Stomach (tissue), 9 donors: ENCODE measurements around the gene GNAS. TPM values are rescaled to one million over a fixed set of nuclear protein-coding genes. Genes with fewer than 3 reads are reported as not detected.
A peak's percentile ranks its signal among the peaks of the same experiment; 100 is the strongest.

Experiments
- DNase-seq, 2 donors: peaks; one replicate each; pipeline versions ENCODE4 v3.0.0 to v3.0.0-alpha.2; 2013 to 2019
- H3K27ac ChIP-seq, 5 donors: fragments of 200-600 bp in 4 of 5; sonication (generic) in 4 of 5; one replicate each; pipeline ENCODE4 v1.5.1; 2013 to 2019; ENCODE audit warnings: mild to moderate bottlenecking in 1 of 5, moderate library complexity in 1 of 5
- H3K27me3 ChIP-seq, 3 donors: fragments of 200-600 bp; sonication (generic); one replicate each; pipeline ENCODE4 v1.5.1; 2017 to 2019; ENCODE audit warnings: mixed run types in 1 of 3
- H3K36me3 ChIP-seq, 4 donors: fragments of 200-600 bp; sonication (generic); 1 replicate in 3 of 4; 2 replicates in 1 of 4; pipeline ENCODE4 v1.5.1; 2016 to 2019
- H3K4me1 ChIP-seq, 4 donors: fragments of 200-600 bp; sonication (generic); one replicate each; pipeline ENCODE4 v1.5.1; 2016 to 2019
- H3K4me3 ChIP-seq, 4 donors: fragments of 200-600 bp; sonication (generic) in 3 of 4; one replicate each; pipeline ENCODE4 v1.5.1; 2016 to 2019; ENCODE audit warnings: mild to moderate bottlenecking in 1 of 4
- H3K9me3 ChIP-seq, 4 donors: fragments of 200-600 bp; sonication (generic); one replicate each; pipeline ENCODE4 v1.5.1; 2016 to 2019
- EP300 ChIP-seq: sonication (generic); formaldehyde crosslinking; IDR thresholded peaks from one replicate; pipeline ENCODE4 v1.6.1; 2017; ENCODE audit warnings: antibody characterized with exemption
- POLR2A ChIP-seq, 4 donors: fragments of 450-650 bp; IDR thresholded peaks; one replicate each; pipeline ENCODE4 v1.6.1; 2016; ENCODE audit warnings: antibody characterized with exemption in 4 of 4, control low read depth in 2 of 4, mild to moderate bottlenecking in 1 of 4, moderate library complexity in 1 of 4
- POLR2AphosphoS5 ChIP-seq, 3 donors: sonication (generic); formaldehyde crosslinking; IDR thresholded peaks; one replicate each; pipeline ENCODE4 v1.6.1; 2016; ENCODE audit warnings: antibody characterized with exemption in 3 of 3
- WGBS, 5 donors: extraction: QIAGEN DNeasy Blood & Tissue Kit in 3 of 5; methylation state at CpG; one replicate each; pipeline versions ENCODE4 v1.1.5 to v1.1.7; 2013 to 2018; 5-methylcytosine and 5-hydroxymethylcytosine counted together
- intact Hi-C: fragments of 100-400 bp; cut with DNase I; formaldehyde crosslinking; loops from one replicate; pipeline ENCODE4 v1.15.1; 2023; ENCODE audit warnings: low total_unique reads
- polyA plus RNA-seq, 3 donors: library from polyadenylated mRNA; stranded (reverse); fragments of 200-250 nt; gene quantifications; one replicate each; pipeline ENCODE4 v1.2.3, GENCODE V29; 2013
- total RNA-seq, 5 donors: library from RNA; depleted of rRNA; stranded (reverse); fragments of >200 nt; gene quantifications; one replicate each; pipeline versions ENCODE4 v1.1.0 to v1.2.3, GENCODE V29; 2014 to 2016
- TF ChIP-seq, protein P1 (sequence below), 7 experiments: fragments of 450-650 bp in 4 of 7; fragments of 200-600 bp in 3 of 7; sonication (generic) in 3 of 7; IDR thresholded peaks; one replicate each; pipeline ENCODE4 v1.5.1; 2016 to 2019; ENCODE audit warnings: antibody characterized with exemption in 7 of 7, control low read depth in 2 of 7, mild to moderate bottlenecking in 1 of 7
- donor health status: healthy with polysubstance abuse.
- donor health status: Bipolar disorder and iron deficiency.
- donor health status: healthy.

Gene GNAS
- total and polyA plus RNA-seq, 8 donors = 306 to 1,010 (median 704) TPM

DNA sequence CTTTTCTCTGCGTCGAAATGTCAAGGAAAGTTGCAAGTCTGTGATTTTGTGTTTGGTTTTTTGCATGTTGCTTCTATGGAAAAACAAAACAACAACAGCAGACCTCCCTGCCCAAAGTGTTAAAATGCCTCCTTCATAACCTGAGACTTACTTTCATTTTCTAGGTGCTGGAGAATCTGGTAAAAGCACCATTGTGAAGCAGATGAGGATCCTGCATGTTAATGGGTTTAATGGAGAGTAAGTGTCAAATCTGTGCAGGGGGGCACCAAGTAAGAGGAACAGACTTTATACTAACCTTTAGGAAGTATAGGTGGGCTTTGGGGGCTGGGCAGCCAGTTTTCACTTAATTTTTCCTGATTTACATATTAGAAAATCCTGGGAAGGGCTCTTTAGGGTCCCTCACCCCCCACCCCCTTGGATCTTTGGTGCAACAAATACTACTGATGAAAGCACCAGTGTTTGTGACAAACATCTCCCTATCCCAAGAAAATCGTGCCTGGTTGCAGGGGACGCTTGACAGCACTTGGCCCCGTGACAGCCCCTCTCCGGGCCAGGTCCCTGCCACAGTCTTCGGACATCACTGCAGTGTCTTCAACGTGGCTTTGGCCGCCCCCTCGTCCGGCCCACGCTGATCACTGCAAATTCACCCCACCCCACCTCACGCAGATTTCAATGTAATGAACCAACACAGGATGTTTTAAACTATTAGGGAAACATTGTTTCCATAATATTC, 43.1 kb downstream of the GNAS start:
- peak overlapping the region in 3 of 5 donors; percentile 39 to 98 (median 56) for H3K27ac ChIP-seq
- TF ChIP-seq, protein P1, sequence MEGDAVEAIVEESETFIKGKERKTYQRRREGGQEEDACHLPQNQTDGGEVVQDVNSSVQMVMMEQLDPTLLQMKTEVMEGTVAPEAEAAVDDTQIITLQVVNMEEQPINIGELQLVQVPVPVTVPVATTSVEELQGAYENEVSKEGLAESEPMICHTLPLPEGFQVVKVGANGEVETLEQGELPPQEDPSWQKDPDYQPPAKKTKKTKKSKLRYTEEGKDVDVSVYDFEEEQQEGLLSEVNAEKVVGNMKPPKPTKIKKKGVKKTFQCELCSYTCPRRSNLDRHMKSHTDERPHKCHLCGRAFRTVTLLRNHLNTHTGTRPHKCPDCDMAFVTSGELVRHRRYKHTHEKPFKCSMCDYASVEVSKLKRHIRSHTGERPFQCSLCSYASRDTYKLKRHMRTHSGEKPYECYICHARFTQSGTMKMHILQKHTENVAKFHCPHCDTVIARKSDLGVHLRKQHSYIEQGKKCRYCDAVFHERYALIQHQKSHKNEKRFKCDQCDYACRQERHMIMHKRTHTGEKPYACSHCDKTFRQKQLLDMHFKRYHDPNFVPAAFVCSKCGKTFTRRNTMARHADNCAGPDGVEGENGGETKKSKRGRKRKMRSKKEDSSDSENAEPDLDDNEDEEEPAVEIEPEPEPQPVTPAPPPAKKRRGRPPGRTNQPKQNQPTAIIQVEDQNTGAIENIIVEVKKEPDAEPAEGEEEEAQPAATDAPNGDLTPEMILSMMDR (IDR thresholded peaks at IDR 0.05) = no peak
- TF ChIP-seq POLR2AphosphoS5 (IDR thresholded peaks at IDR 0.05) (no peak), POLR2A (IDR thresholded peaks at IDR 0.05) (no peak), EP300 (no peak)
- peak overlapping the region in 2 of 4 donors; percentile 15 to 27 for H3K4me3 ChIP-seq
- H3K36me3 ChIP-seq = peaks cover 6 to 44% (median 31%) of the 10 kb centered on the region in 4 donors
- no peak for DNase-seq
- no peaks in the 10 kb centered on the region for H3K27me3 ChIP-seq
- WGBS, 5 donors = 42 to 61% (median 56%) methylated on average over 13 of the region's 13 CpGs
- H3K4me1 ChIP-seq = peaks cover 50 to 77% (median 66%) of the 10 kb centered on the region in 4 donors
- H3K9me3 ChIP-seq = no peaks in the 10 kb centered on the region
- intact Hi-C loops = no loop called here

DNA sequence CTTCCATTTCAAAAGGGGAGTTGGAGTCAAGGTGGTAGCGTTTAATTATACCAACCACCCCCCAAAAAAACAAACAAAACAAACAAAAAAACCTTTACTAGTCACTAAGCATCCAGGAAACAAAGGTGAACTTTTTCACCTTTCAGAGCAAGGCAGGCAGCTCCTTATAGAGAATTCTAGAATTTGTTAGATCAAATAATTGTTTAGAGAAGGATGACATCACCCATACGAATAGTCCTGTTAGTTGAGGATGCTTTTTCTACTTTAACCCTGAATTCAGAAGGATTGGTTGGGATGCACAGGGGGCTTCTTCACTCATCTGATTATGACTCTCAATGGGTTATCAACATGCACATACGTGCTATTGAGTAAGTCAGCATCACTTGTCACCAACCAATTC, 44.3 kb downstream of the GNAS start:
- Histone ChIP-seq H3K9me3 (no peaks in the 10 kb centered on the region), H3K36me3 (peaks cover 6 to 53% (median 34%) of the 10 kb centered on the region in 4 donors), H3K27me3 (no peaks in the 10 kb centered on the region), H3K4me1 (peaks cover 55 to 89% (median 72%) of the 10 kb centered on the region in 4 donors), H3K27ac (peak overlapping the region in 1 of 5 donors; percentile 98), H3K4me3 (no peak overlapping the region)
- TF ChIP-seq EP300 = no peak
- no peak for TF ChIP-seq POLR2A (IDR thresholded peaks at IDR 0.05)
- no peak for TF ChIP-seq POLR2AphosphoS5 (IDR thresholded peaks at IDR 0.05)
- TF ChIP-seq, protein P1 (IDR thresholded peaks at IDR 0.05) = no peak
- WGBS, 5 donors = 44 to 53% (median 48%) methylated on average over 3 of the region's 3 CpGs
- intact Hi-C loops = no loop called here
- no peak for DNase-seq

DNA sequence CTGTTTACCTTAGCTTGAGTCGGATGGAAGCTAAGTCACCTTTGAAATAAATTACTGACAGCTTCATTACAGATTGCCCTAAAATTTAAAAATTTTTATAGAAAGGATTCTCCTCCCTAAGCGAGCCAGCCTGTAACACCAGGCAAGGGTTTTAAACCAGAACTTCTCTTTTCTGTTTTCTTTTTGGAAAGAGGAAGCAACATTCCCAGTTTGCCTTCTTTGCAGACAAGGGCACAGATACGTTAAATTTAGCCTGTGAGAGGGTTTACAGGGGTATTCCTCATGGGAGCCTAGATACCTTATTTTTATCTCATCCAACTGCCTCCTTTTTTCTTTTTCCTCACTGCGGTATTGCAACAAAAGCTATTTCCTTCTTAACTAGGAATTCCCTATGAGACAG, 45.0 kb downstream of the GNAS start:
- Histone ChIP-seq H3K4me1 (peaks cover 55 to 96% (median 77%) of the 10 kb centered on the region in 4 donors), H3K36me3 (peaks cover 6 to 53% (median 37%) of the 10 kb centered on the region in 4 donors), H3K4me3 (no peak overlapping the region), H3K27ac (peak overlapping the region in 2 of 5 donors; percentile 18 to 43), H3K27me3 (no peaks in the 10 kb centered on the region), H3K9me3 (no peaks in the 10 kb centered on the region)
- 53 to 68% (median 61%) methylated on average over 4 of the region's 4 CpGs for WGBS, 5 donors
- TF ChIP-seq, protein P1 (IDR thresholded peaks at IDR 0.05) = no peak
- TF ChIP-seq EP300 (no peak), POLR2AphosphoS5 (IDR thresholded peaks at IDR 0.05) (no peak), POLR2A (IDR thresholded peaks at IDR 0.05) (no peak)
- intact Hi-C loops = no loop called here
- no peak for DNase-seq

DNA sequence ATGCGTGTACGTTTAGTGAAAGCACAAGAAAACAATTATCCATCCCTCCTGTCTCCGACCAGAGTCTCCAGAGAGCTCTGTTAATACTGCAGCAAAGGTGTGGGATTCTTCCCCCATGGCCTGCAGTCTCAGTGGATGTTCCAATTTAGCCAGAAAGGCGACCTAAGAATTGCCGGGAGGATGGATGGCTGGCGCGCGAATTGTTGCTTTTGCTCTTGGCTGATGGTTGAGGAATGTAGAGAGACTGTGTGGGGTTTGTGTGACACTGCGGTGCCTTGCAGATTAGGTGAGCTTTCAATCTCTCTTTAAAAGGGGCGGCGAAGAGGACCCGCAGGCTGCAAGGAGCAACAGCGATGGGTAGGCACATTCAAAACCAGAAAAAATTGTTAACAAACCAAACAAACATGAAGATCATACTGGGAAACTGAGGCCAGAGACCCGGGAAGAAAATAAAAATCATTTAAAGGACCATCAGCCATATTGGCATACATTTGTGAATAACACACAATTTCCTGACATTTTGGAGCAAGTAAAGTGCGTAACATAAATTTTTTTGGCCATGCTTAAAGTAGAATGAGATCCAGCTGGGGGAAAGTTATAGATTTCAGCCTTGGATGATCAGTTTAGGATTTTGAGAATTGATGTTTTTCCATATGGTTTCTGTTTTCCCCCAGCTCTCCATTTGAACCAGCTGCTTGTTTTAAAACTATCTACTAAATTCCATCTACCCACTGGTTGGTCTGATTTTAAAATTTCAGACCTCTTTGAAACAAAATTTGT, 46.3 kb downstream of the GNAS start:
- Histone ChIP-seq H3K27me3 (no peaks in the 10 kb centered on the region), H3K4me3 (no peak overlapping the region), H3K36me3 (peaks cover 12 to 64% (median 45%) of the 10 kb centered on the region in 4 donors), H3K4me1 (peaks cover 48 to 100% (median 80%) of the 10 kb centered on the region in 4 donors), H3K27ac (no peak overlapping the region), H3K9me3 (no peaks in the 10 kb centered on the region)
- WGBS, 5 donors = 74 to 82% (median 78%) methylated on average over 15 of the region's 15 CpGs
- TF ChIP-seq, protein P1 (IDR thresholded peaks at IDR 0.05) = no peak
- TF ChIP-seq POLR2AphosphoS5 (IDR thresholded peaks at IDR 0.05) = no peak
- TF ChIP-seq POLR2A (IDR thresholded peaks at IDR 0.05) = no peak
- TF ChIP-seq EP300 = no peak
- DNase-seq = no peak
- intact Hi-C loops = no loop called here
